Tibial nerve (tissue), 4 donors: ENCODE results near the gene DCDC1.

Source experiments
- CTCF ChIP-seq, 5 experiments: fragments of 200-600 bp in 3 of 5; fragments of 450-650 bp in 2 of 5; sonication (generic) in 3 of 5; IDR thresholded peaks; one replicate each; pipeline ENCODE4 v1.5.1; 2016 to 2019; ENCODE audit warnings: antibody characterized with exemption in 5 of 5, mild to moderate bottlenecking in 3 of 5, moderate library complexity in 2 of 5
- EP300 ChIP-seq, 2 donors: sonication (generic); formaldehyde crosslinking; IDR thresholded peaks; one replicate each; pipeline ENCODE4 v1.6.1; 2017; ENCODE audit warnings: antibody characterized with exemption in 2 of 2, mild to moderate bottlenecking in 1 of 2
- POLR2A ChIP-seq, 2 donors: fragments of 450-650 bp; IDR thresholded peaks; one replicate each; pipeline ENCODE4 v1.6.1; 2017; ENCODE audit warnings: antibody characterized with exemption in 2 of 2, mild to moderate bottlenecking in 2 of 2, moderate library complexity in 2 of 2

- TF ChIP-seq CTCF (IDR thresholded peaks at IDR 0.05) (no peak), POLR2A (IDR thresholded peaks at IDR 0.05) (no peak), EP300 (IDR thresholded peaks at IDR 0.05) (no peak)
Observed at GRCh38 chr11:30935861-30936260, 433.7 kb downstream of the DCDC1 start.
